Fibroblast of villous mesenchyme (primary cell): ENCODE data around the gene TRPC6. TPM values are rescaled to one million over a fixed set of nuclear protein-coding genes. Genes with fewer than 3 reads are reported as not detected.
A peak's percentile ranks its signal among the peaks of the same experiment; 100 is the strongest.

Source experiments
- DNase-seq: peaks from one replicate; pipeline ENCODE4 v3.0.0-alpha.2; 2010; ENCODE audit warnings: low read depth
- H3K4me3 ChIP-seq: 2 replicates; pipeline ENCODE4 v1.5.1; 2011; ENCODE audit warnings: low read depth, mild to moderate bottlenecking, low read length
- total RNA-seq: library from RNA; depleted of rRNA; stranded (reverse); fragments of >200 nt; gene quantifications from 2 replicates; pipeline ENCODE4 v1.2.3, GENCODE V29; 2012
- TF ChIP-seq, protein P1 (sequence below): IDR thresholded peaks from 2 replicates; pipeline ENCODE4 v1.5.1; 2012; ENCODE audit warnings: low read depth, mild to moderate bottlenecking, low read length; ENCODE audit not compliant: insufficient read depth

TRPC6 gene
- total RNA-seq, 1 donor = 35.8 TPM

DNA sequence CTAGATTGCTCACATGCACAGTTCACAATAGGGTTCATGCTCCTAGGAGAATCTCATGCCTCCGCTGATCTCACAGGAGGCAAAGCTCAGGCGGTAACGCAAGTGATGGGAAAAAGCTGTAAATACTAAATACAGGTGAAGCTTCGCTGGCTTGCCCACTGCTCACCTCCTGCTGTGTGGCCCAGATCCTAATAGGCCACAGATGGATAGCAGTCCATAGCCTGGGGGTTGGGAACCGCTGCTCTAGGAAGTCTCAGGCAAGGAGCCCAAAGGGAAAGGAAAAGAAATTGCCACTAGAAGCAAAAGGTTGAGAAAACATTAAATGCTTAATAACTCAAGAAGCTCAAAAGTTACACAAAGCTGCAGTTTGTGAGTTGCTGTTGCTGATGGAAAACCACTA, 3.2 kb upstream of the TRPC6 start:
- TF ChIP-seq, protein P1, sequence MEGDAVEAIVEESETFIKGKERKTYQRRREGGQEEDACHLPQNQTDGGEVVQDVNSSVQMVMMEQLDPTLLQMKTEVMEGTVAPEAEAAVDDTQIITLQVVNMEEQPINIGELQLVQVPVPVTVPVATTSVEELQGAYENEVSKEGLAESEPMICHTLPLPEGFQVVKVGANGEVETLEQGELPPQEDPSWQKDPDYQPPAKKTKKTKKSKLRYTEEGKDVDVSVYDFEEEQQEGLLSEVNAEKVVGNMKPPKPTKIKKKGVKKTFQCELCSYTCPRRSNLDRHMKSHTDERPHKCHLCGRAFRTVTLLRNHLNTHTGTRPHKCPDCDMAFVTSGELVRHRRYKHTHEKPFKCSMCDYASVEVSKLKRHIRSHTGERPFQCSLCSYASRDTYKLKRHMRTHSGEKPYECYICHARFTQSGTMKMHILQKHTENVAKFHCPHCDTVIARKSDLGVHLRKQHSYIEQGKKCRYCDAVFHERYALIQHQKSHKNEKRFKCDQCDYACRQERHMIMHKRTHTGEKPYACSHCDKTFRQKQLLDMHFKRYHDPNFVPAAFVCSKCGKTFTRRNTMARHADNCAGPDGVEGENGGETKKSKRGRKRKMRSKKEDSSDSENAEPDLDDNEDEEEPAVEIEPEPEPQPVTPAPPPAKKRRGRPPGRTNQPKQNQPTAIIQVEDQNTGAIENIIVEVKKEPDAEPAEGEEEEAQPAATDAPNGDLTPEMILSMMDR = no peak
- no peak for DNase-seq
- H3K4me3 ChIP-seq = no peak overlapping the region

DNA sequence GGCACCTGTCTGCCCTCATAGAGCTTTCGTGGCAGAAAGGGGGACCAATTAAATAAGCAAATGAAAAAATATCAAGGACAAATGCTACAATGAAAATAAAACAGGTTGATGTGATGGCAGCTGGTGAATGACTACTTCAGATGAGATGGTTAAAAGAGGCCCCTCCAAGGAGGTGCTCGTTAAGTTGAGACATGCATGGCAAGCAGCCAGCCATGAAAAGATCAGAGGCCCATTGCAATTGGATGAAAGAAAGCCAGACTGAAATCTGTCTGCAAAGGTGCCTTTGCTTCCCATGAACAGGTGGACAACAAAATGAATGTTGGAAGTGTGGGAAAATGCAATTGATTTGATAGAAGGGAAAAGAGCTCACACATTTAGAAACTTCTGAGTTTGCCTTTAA, 848 bp upstream of the TRPC6 start:
- DNase-seq = no peak
- H3K4me3 ChIP-seq = no peak overlapping the region
- TF ChIP-seq, protein P1 = no peak

DNA sequence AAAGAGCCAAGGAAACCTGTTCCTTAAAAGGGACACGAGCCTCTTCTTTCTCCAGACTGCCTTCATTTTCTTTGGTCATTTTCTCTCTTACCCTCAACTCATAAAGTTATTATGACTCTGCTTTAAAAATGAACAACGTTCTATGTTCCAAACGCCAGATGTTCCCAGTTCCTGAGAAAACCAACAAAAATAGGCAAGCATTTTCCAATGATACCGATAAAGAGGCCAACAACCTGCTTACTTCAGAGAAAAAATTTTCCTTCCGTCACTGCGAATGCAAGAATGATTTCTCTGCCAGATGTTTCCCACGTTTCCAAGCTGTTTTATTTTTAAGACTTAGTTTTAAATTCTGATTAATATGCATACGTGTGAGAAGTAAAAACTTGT, 315 bp upstream of the TRPC6 start:
- H3K4me3 ChIP-seq = peak overlapping the region; percentile 62
- TF ChIP-seq, protein P1 = no peak
- DNase-seq = peak; percentile 58

DNA sequence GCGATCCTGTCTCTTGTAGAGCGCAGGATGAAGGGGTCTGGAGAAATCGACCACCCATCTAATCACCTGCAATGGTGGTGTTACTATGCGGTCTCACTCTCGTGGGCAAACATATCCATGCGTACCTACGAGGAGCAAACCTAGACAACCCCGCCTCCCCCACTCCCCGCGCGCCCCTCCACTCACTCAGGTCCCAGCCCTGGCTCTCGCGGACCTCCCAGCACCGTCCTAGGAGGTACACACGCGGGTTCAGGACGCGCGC, 887 bp downstream of the TRPC6 start:
- no peak for DNase-seq
- peak overlapping the region; percentile 62 for H3K4me3 ChIP-seq
- TF ChIP-seq, protein P1 = no peak

DNA sequence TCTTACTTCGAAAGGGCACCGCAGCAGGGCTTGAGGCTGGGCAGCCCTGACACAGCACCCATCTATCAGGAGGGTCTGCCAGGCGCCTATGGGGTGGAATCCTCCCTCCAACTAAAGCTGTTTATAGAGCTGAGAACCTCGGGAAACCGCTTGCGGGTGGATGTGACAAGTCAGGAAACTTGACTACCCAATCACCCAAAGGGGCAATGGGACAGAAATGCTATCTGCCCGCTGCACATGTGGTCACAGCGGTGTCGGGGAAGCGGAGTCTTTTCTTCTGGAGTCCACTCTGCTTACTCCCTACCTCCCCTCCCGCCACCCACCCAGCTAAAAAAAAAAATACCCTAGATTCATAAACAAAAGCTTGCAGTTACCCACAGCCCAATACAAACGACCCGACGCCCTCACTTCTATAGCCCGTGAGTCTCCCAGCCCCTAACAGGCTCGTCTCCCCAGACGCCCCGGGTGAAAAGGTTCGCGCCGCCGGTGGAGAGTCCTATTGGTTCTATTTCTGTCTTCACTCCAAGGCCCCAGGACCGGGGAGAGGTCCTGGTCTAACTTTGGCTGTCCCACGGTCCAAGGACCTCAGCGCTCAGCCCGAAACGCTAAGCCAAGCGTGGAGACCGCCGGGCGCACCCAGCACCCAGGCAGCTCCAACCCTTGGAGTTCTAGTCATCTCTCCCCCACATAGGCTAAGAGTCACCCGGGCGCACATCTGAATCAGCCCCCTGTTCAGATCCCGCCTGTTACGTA, 1.4 kb downstream of the TRPC6 start:
- TF ChIP-seq, protein P1 = no peak
- peak overlapping the region; percentile 62 for H3K4me3 ChIP-seq
- DNase-seq = no peak

DNA sequence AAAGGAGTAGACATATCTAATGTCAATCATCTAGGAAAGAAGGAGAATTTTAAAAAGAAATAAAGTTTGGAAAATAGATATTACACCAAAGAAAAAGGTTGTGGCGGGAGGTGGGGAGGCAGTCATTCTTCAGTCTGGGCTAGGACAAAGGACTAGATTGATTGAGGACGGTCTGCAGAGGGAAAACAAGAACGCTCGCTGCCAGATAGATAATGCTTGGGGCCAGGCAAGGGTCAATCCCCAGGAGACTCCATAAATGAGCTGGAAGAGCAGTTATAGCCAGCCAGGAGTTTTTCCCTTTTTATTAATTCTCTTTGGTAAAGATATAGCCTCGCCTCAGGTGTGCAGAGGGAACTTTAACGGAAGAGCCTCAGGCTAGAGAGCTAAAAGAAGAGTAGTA, 6.3 kb downstream of the TRPC6 start:
- DNase-seq = no peak
- TF ChIP-seq, protein P1 = no peak
- H3K4me3 ChIP-seq = no peak overlapping the region

DNA sequence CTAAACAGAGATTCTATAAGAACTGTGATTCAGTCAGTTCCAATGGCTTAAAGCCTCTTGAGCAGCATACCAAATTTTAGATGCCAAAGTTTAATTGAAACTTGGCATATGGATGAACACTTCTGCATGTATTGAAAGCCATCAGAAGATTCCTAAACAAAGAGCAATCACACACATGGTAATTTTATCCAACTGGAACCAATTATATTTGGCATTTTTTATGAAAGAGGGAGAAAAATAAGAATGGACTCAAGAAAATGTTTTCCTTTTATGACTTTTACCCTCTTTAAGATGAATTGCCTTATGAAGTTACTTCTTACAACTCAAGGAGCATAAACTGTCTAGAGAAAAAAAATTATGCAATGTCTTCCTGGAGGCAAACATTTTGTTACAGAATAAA, 7.4 kb downstream of the TRPC6 start:
- TF ChIP-seq, protein P1 = no peak
- no peak for DNase-seq
- no peak overlapping the region for H3K4me3 ChIP-seq
